HG03095 (cell line): ENCODE data around the gene NEK11.

Experiments used
- ATAC-seq: cut with Tn5 transposase; IDR thresholded peaks from one replicate; pipeline ENCODE4 v1.9.1; 2021; ENCODE audit warnings: moderate library complexity; ENCODE audit not compliant: unreplicated experiment

Gene NEK11

GRCh38 chr3:131393868-131394267 is 367.2 kb downstream of the NEK11 start:
- ATAC-seq: no peak

- no peak for ATAC-seq
These were observed 367.7 kb downstream of the NEK11 start for GRCh38 chr3:131394400-131394799.

GRCh38 chr3:131396170-131396569 is 369.5 kb downstream of the NEK11 start:
- ATAC-seq: no peak

- no peak for ATAC-seq
These were observed 371.2 kb downstream of the NEK11 start for GRCh38 chr3:131397889-131398288.
